CD4-positive, alpha-beta memory T cell (primary cell): ENCODE results near the gene AGBL3. TPM values are rescaled to one million over a fixed set of nuclear protein-coding genes. Genes with fewer than 3 reads are reported as not detected.
"Not testable (repeated sequence)": the region's sequence is repeated elsewhere in the genome, so short reads cannot be mapped to it uniquely, and the experiment has no call there.

Source experiments
- CTCF ChIA-PET: fragments of 350-600 bp; sonication (Branson Sonifier 250); formaldehyde crosslinking; loops from one replicate; lab custom pipeline; 2021; ENCODE audit warnings: inconsistent platforms; ENCODE audit not compliant: partially characterized antibody; lab: Charles Lee
- POLR2A ChIA-PET: fragments of 350-600 bp; sonication (Branson Sonifier 250); formaldehyde crosslinking; loops from one replicate; lab custom pipeline; 2021; ENCODE audit not compliant: partially characterized antibody; lab: Charles Lee
- DNase-seq, 5 donors: peaks; one replicate each; pipeline versions ENCODE4 v3.0.0 to v3.0.0-alpha.2; 2020 to 2022; ENCODE audit warnings: mixed read lengths in 1 of 5
- H3K27ac ChIP-seq: one replicate; pipeline ENCODE4 v1.7.0; 2013; ENCODE audit warnings: low read depth, low read length
- H3K27me3 ChIP-seq: 2 replicates; pipeline ENCODE4 v1.7.0; 2013; ENCODE audit warnings: mild to moderate bottlenecking, low read length, moderate library complexity; ENCODE audit not compliant: insufficient read depth
- H3K36me3 ChIP-seq: 2 replicates; pipeline ENCODE4 v1.7.0; 2013; ENCODE audit warnings: mild to moderate bottlenecking, low read length, moderate library complexity; ENCODE audit not compliant: insufficient read depth
- H3K4me1 ChIP-seq: 2 replicates; pipeline ENCODE4 v1.7.0; 2013; ENCODE audit warnings: mild to moderate bottlenecking, low read length, moderate library complexity; ENCODE audit not compliant: insufficient read depth
- H3K4me3 ChIP-seq, 2 donors: one replicate each; pipeline ENCODE4 v1.7.0; 2013; ENCODE audit warnings: low read length in 2 of 2, mild to moderate bottlenecking in 1 of 2
- H3K9me3 ChIP-seq, 2 donors: one replicate each; pipeline ENCODE4 v1.7.0; 2013; ENCODE audit warnings: low read length in 2 of 2, control low read depth in 1 of 2; ENCODE audit not compliant: control insufficient read depth in 1 of 2
- H3K27ac Mint-ChIP-seq, 7 donors: one replicate each; pipeline ENCODE4 v1.8.0; 2020 to 2021; ENCODE audit warnings: mixed read lengths in 7 of 7, mild to moderate bottlenecking in 6 of 7, inconsistent platforms in 3 of 7, moderate library complexity in 3 of 7
- H3K27me3 Mint-ChIP-seq, 2 donors: one replicate each; pipeline ENCODE4 v1.8.0; 2020 to 2021; ENCODE audit warnings: mixed read lengths in 2 of 2
- H3K36me3 Mint-ChIP-seq, 2 donors: one replicate each; pipeline ENCODE4 v1.8.0; 2020 to 2021; ENCODE audit warnings: mixed read lengths in 2 of 2, inconsistent platforms in 1 of 2, mild to moderate bottlenecking in 1 of 2
- H3K4me1 Mint-ChIP-seq, 4 donors: one replicate each; pipeline ENCODE4 v1.8.0; 2020 to 2021; ENCODE audit warnings: mixed read lengths in 4 of 4, mild to moderate bottlenecking in 1 of 4
- H3K4me3 Mint-ChIP-seq, 8 donors: one replicate each; pipeline ENCODE4 v1.8.0; 2020 to 2021; ENCODE audit warnings: mixed read lengths in 8 of 8, mild to moderate bottlenecking in 7 of 8, moderate library complexity in 6 of 8, inconsistent platforms in 3 of 8
- H3K9me3 Mint-ChIP-seq, 8 donors: one replicate each; pipeline ENCODE4 v1.8.0; 2020 to 2021; ENCODE audit warnings: mixed read lengths in 8 of 8, mild to moderate bottlenecking in 5 of 8, inconsistent platforms in 3 of 8, moderate library complexity in 1 of 8
- intact Hi-C: fragments of 100-400 bp; cut with micrococcal nuclease; formaldehyde crosslinking; loops from one replicate; pipeline ENCODE4 v1.15.1; 2023
- polyA plus RNA-seq, 2 donors: library from polyadenylated mRNA; unstranded; fragments of 300-500 nt; fragmentation: Illumina TruSeq; gene quantifications; one replicate each; pipeline ENCODE4 v1.2.3, GENCODE V29; 2021
- total RNA-seq, 2 experiments: library from RNA; stranded (reverse); gene quantifications; one replicate each; pipeline ENCODE4 v1.2.3, GENCODE V29; 2021

The AGBL3 gene
- total and polyA plus RNA-seq, 4 experiments from 2014 or later, result 0.42 to 6.2 (median 3.2) TPM

GRCh38 chr7:135109562-135109961 lies 123.3 kb downstream of the AGBL3 start:
- ChIA-PET CTCF (no interaction called here), POLR2A (no interaction called here)
- no peaks in the 10 kb centered on the region for H3K27me3 Mint-ChIP-seq
- peaks cover 0 to 21% (median 14%) of the 10 kb centered on the region in 8 donors for H3K9me3 Mint-ChIP-seq
- no peaks in the 10 kb centered on the region for H3K4me1 ChIP-seq
- no peaks in the 10 kb centered on the region for H3K4me1 Mint-ChIP-seq
- H3K36me3 Mint-ChIP-seq, result peaks cover 7 to 20% of the 10 kb centered on the region in 2 donors
- no peak for DNase-seq
- no peak overlapping the region for H3K27ac ChIP-seq
- H3K4me3 ChIP-seq, result no peak overlapping the region
- H3K36me3 ChIP-seq, result no peaks in the 10 kb centered on the region
- H3K9me3 ChIP-seq, result no peaks in the 10 kb centered on the region
- no peak overlapping the region for H3K4me3 Mint-ChIP-seq
- intact Hi-C loops, result no loop called here
- no peak overlapping the region for H3K27ac Mint-ChIP-seq
- no peaks in the 10 kb centered on the region for H3K27me3 ChIP-seq

- no peak overlapping the region for H3K4me3 ChIP-seq
- no peak overlapping the region for H3K27ac ChIP-seq
- H3K36me3 ChIP-seq, result no peaks in the 10 kb centered on the region
- Mint-ChIP-seq H3K4me3 (no peak overlapping the region), H3K4me1 (no peaks in the 10 kb centered on the region), H3K36me3 (peaks cover 7 to 25% of the 10 kb centered on the region in 2 donors), H3K27me3 (no peaks in the 10 kb centered on the region), H3K27ac (no peak overlapping the region), H3K9me3 (peaks cover 0 to 19% (median 12%) of the 10 kb centered on the region in 8 donors)
- H3K9me3 ChIP-seq, result no peaks in the 10 kb centered on the region
- ChIA-PET POLR2A (no interaction called here), CTCF (no interaction called here)
- no peak for DNase-seq
- intact Hi-C loops, result no loop called here
- H3K27me3 ChIP-seq, result no peaks in the 10 kb centered on the region
- no peaks in the 10 kb centered on the region for H3K4me1 ChIP-seq
These were observed 123.7 kb downstream of the AGBL3 start for GRCh38 chr7:135109976-135110375.

GRCh38 chr7:135111379-135111778 lies 125.1 kb downstream of the AGBL3 start:
- ChIA-PET POLR2A (no interaction called here), CTCF (interaction anchor here (1.0 kb wide), 1 partner anchor 125 kb away, joined by 3 read pairs; the partner anchor contains the start of gene AGBL3)
- Mint-ChIP-seq H3K4me1 (no peaks in the 10 kb centered on the region), H3K27ac (no peak overlapping the region), H3K27me3 (no peaks in the 10 kb centered on the region), H3K9me3 (peaks cover 0 to 14% (median 10%) of the 10 kb centered on the region in 8 donors), H3K36me3 (peaks cover 7 to 28% of the 10 kb centered on the region in 2 donors), H3K4me3 (no peak overlapping the region)
- Histone ChIP-seq H3K9me3 (no peaks in the 10 kb centered on the region), H3K27me3 (no peaks in the 10 kb centered on the region), H3K36me3 (no peaks in the 10 kb centered on the region), H3K4me3 (no peak overlapping the region), H3K4me1 (no peaks in the 10 kb centered on the region), H3K27ac (no peak overlapping the region)
- intact Hi-C loops, result no loop called here
- no peak for DNase-seq

GRCh38 chr7:135114622-135115021 lies 128.3 kb downstream of the AGBL3 start:
- H3K27ac Mint-ChIP-seq, result no peak overlapping the region
- H3K9me3 Mint-ChIP-seq, result peaks cover 0 to 9% (median 6%) of the 10 kb centered on the region in 8 donors
- H3K4me1 Mint-ChIP-seq, result no peaks in the 10 kb centered on the region
- H3K27ac ChIP-seq, result no peak overlapping the region
- no peak for DNase-seq
- intact Hi-C loops, result no loop called here
- no peaks in the 10 kb centered on the region for H3K27me3 ChIP-seq
- H3K36me3 Mint-ChIP-seq, result peaks cover 17 to 34% of the 10 kb centered on the region in 2 donors
- no peaks in the 10 kb centered on the region for H3K4me1 ChIP-seq
- H3K9me3 ChIP-seq, result no peaks in the 10 kb centered on the region
- H3K27me3 Mint-ChIP-seq, result no peaks in the 10 kb centered on the region
- no peaks in the 10 kb centered on the region for H3K36me3 ChIP-seq
- H3K4me3 Mint-ChIP-seq, result no peak overlapping the region
- POLR2A ChIA-PET, result no interaction called here
- CTCF ChIA-PET, result no interaction called here
- no peak overlapping the region for H3K4me3 ChIP-seq

- Mint-ChIP-seq H3K4me1 (no peaks in the 10 kb centered on the region), H3K27me3 (no peaks in the 10 kb centered on the region), H3K27ac (no peak overlapping the region), H3K36me3 (peaks cover 25 to 50% of the 10 kb centered on the region in 2 donors), H3K4me3 (no peak overlapping the region), H3K9me3 (peaks cover 0 to 23% (median 16%) of the 10 kb centered on the region in 8 donors)
- no peaks in the 10 kb centered on the region for H3K4me1 ChIP-seq
- H3K36me3 ChIP-seq, result no peaks in the 10 kb centered on the region
- peaks cover 0 to 3% of the 10 kb centered on the region in 2 donors for H3K9me3 ChIP-seq
- no peak overlapping the region for H3K4me3 ChIP-seq
- no peak overlapping the region for H3K27ac ChIP-seq
- no peaks in the 10 kb centered on the region for H3K27me3 ChIP-seq
- DNase-seq, result no peak
- ChIA-PET POLR2A (no interaction called here), CTCF (no interaction called here)
- intact Hi-C loops, result no loop called here
These were observed 130.8 kb downstream of the AGBL3 start for GRCh38 chr7:135117096-135117495.

- POLR2A ChIA-PET, result no interaction called here
- Histone ChIP-seq H3K27ac (no peak overlapping the region), H3K36me3 (no peaks in the 10 kb centered on the region)
These were observed 135.6 kb downstream of the AGBL3 start for GRCh38 chr7:135121868-135122267.

GRCh38 chr7:135124631-135125030 lies 138.3 kb downstream of the AGBL3 start:
- DNase-seq, H3K4me1 Mint-ChIP-seq, H3K4me1 ChIP-seq, H3K4me3 ChIP-seq, intact Hi-C loops, H3K27ac Mint-ChIP-seq, H3K4me3 Mint-ChIP-seq, CTCF ChIA-PET, H3K36me3 ChIP-seq, POLR2A ChIA-PET, H3K27ac ChIP-seq, H3K27me3 Mint-ChIP-seq, H3K9me3 ChIP-seq, H3K27me3 ChIP-seq: not testable (repeated sequence)
- Mint-ChIP-seq H3K9me3 (peaks cover 0 to 36% (median 15%) of the 10 kb centered on the region in 8 donors), H3K36me3 (peaks cover 16 to 22% of the 10 kb centered on the region in 2 donors)

More at GRCh38 chr7:135121868-135122267, 135.6 kb downstream of the AGBL3 start:
- no peak overlapping the region for H3K27ac Mint-ChIP-seq
- peaks cover 0 to 3% of the 10 kb centered on the region in 2 donors for H3K9me3 ChIP-seq
- intact Hi-C loops, result no loop called here
- no peaks in the 10 kb centered on the region for H3K27me3 ChIP-seq
- peaks cover 0 to 1% of the 10 kb centered on the region in 2 donors for H3K27me3 Mint-ChIP-seq
- H3K4me3 ChIP-seq, result no peak overlapping the region
- no peaks in the 10 kb centered on the region for H3K4me1 ChIP-seq
- no peak overlapping the region for H3K4me3 Mint-ChIP-seq
- DNase-seq, result no peak
- H3K9me3 Mint-ChIP-seq, result peaks cover 0 to 34% (median 19%) of the 10 kb centered on the region in 8 donors
- H3K4me1 Mint-ChIP-seq, result peaks cover 0 to 5% (median 2%) of the 10 kb centered on the region in 4 donors
- CTCF ChIA-PET, result no interaction called here
- peaks cover 32 to 41% of the 10 kb centered on the region in 2 donors for H3K36me3 Mint-ChIP-seq
